Cardiac muscle cell (in vitro differentiated cells and primary cell): ENCODE measurements around the gene EXOC3L2. TPM values are rescaled to one million over a fixed set of nuclear protein-coding genes. Genes with fewer than 3 reads are reported as not detected.

Experiments used
- DNase-seq, 2 donors: peaks; one replicate each; pipeline versions ENCODE4 v3.0.0 to v3.0.0-alpha.2; 2010 to 2017; ENCODE audit warnings: low read depth in 1 of 2, low spot score in 1 of 2
- H3K27ac ChIP-seq: fragments of 200-600 bp; sonication (generic); 2 replicates; pipeline ENCODE4 v1.5.1; 2016
- H3K27me3 ChIP-seq: fragments of 200-600 bp; sonication (generic); 2 replicates; pipeline ENCODE4 v1.6.0; 2016; ENCODE audit warnings: control low read depth
- H3K36me3 ChIP-seq: fragments of 200-600 bp; sonication (generic); 2 replicates; pipeline ENCODE4 v1.5.1; 2016; ENCODE audit warnings: control low read depth
- H3K4me1 ChIP-seq: fragments of 200-600 bp; sonication (generic); 2 replicates; pipeline ENCODE4 v1.8.1; 2017; ENCODE audit warnings: low read depth, mild to moderate bottlenecking, mixed run types
- H3K4me3 ChIP-seq: fragments of 200-600 bp; sonication (generic); 2 replicates; pipeline ENCODE4 v1.5.1; 2016; ENCODE audit warnings: mild to moderate bottlenecking
- H3K9me3 ChIP-seq: fragments of 200-600 bp; sonication (generic); 2 replicates; pipeline ENCODE4 v1.5.1; 2017; ENCODE audit warnings: low read depth, mild to moderate bottlenecking, control low read depth
- CTCF ChIP-seq: IDR thresholded peaks from 2 replicates; pipeline ENCODE4 v1.5.1; 2012; ENCODE audit warnings: low read depth, mild to moderate bottlenecking, low read length
- polyA plus RNA-seq: library from polyadenylated mRNA; unstranded; fragments of >200 nt; fragmentation: Nextera tagmentation; extraction: Ambion mirVana; gene quantifications from 2 replicates; pipeline ENCODE4 v1.2.1, GENCODE V29; 2016
- total RNA-seq: library from RNA; depleted of rRNA; stranded (reverse); fragments of >200 nt; gene quantifications from 2 replicates; pipeline ENCODE4 v1.2.3, GENCODE V29; 2016

The EXOC3L2 gene
- total and polyA plus RNA-seq, 2 experiments from 2014 or later, result 1.5 to 2.2 TPM

GRCh38 chr19:45166723-45167252 lies 78.4 kb downstream of the EXOC3L2 start:
- H3K4me3 ChIP-seq, result no peak overlapping the region
- H3K27me3 ChIP-seq, result no peaks in the 10 kb centered on the region
- no peaks in the 10 kb centered on the region for H3K9me3 ChIP-seq
- H3K27ac ChIP-seq, result no peak overlapping the region
- no peak for DNase-seq
- H3K4me1 ChIP-seq, result peaks cover 6% of the 10 kb centered on the region
- no peak for TF ChIP-seq CTCF
- no peaks in the 10 kb centered on the region for H3K36me3 ChIP-seq

GRCh38 chr19:45164577-45165335 lies 80.5 kb downstream of the EXOC3L2 start:
- no peaks in the 10 kb centered on the region for H3K9me3 ChIP-seq
- no peak overlapping the region for H3K4me3 ChIP-seq
- H3K4me1 ChIP-seq, result no peaks in the 10 kb centered on the region
- H3K36me3 ChIP-seq, result no peaks in the 10 kb centered on the region
- H3K27me3 ChIP-seq, result no peaks in the 10 kb centered on the region
- DNase-seq, result peak; percentile 48 to 89
- TF ChIP-seq CTCF, result no peak
- H3K27ac ChIP-seq, result no peak overlapping the region

GRCh38 chr19:45163751-45164460 lies 81.3 kb downstream of the EXOC3L2 start:
- TF ChIP-seq CTCF, result no peak
- H3K4me1 ChIP-seq, result no peaks in the 10 kb centered on the region
- no peak overlapping the region for H3K27ac ChIP-seq
- no peak for DNase-seq
- no peaks in the 10 kb centered on the region for H3K36me3 ChIP-seq
- H3K9me3 ChIP-seq, result no peaks in the 10 kb centered on the region
- H3K4me3 ChIP-seq, result no peak overlapping the region
- no peaks in the 10 kb centered on the region for H3K27me3 ChIP-seq

GRCh38 chr19:45163156-45163555 lies 82.1 kb downstream of the EXOC3L2 start:
- H3K36me3 ChIP-seq, result no peaks in the 10 kb centered on the region
- H3K4me1 ChIP-seq, result no peaks in the 10 kb centered on the region
- H3K27ac ChIP-seq, result no peak overlapping the region
- H3K4me3 ChIP-seq, result no peak overlapping the region
- no peaks in the 10 kb centered on the region for H3K27me3 ChIP-seq
- no peak for DNase-seq
- no peak for TF ChIP-seq CTCF
- no peaks in the 10 kb centered on the region for H3K9me3 ChIP-seq

GRCh38 chr19:45162608-45163143 lies 82.5 kb downstream of the EXOC3L2 start:
- Histone ChIP-seq H3K4me3 (no peak overlapping the region), H3K27ac (no peak overlapping the region), H3K36me3 (no peaks in the 10 kb centered on the region), H3K9me3 (no peaks in the 10 kb centered on the region), H3K27me3 (no peaks in the 10 kb centered on the region), H3K4me1 (no peaks in the 10 kb centered on the region)
- TF ChIP-seq CTCF, result no peak
- no peak for DNase-seq

Other genes starting within 250 kb of the EXOC3L2 start
- 3.1 TPM in 2 replicates for gene RELB, start 243.9 kb downstream of the EXOC3L2 start, total RNA-seq
- gene RELB, start 243.9 kb downstream of the EXOC3L2 start, polyA plus RNA-seq, result 1.3 and 2.3 TPM in 2 replicates
- 45.5 and 149 TPM in 2 replicates for gene CLASRP, start 206.4 kb downstream of the EXOC3L2 start, total RNA-seq
- gene CLASRP, start 206.4 kb downstream of the EXOC3L2 start, polyA plus RNA-seq, result 35.5 and 41.7 TPM in 2 replicates
- 0.85 and 3.4 TPM in 2 replicates for gene ZNF296, start 168.9 kb downstream of the EXOC3L2 start, total RNA-seq
- gene ZNF296, start 168.9 kb downstream of the EXOC3L2 start, polyA plus RNA-seq, result 1.6 and 3.5 TPM in 2 replicates
- gene GEMIN7, start 166.1 kb downstream of the EXOC3L2 start, total RNA-seq, result 30.3 and 64.2 TPM in 2 replicates
- 77.9 and 81.3 TPM in 2 replicates for gene GEMIN7, start 166.1 kb downstream of the EXOC3L2 start, polyA plus RNA-seq
- gene PPP1R37, start 152.2 kb downstream of the EXOC3L2 start, total RNA-seq, result 51.8 and 64.9 TPM in 2 replicates
- gene PPP1R37, start 152.2 kb downstream of the EXOC3L2 start, polyA plus RNA-seq, result 11.8 and 12.4 TPM in 2 replicates
- gene NKPD1, start 84.4 kb downstream of the EXOC3L2 start, total RNA-seq, result 1.1 and 3.3 TPM in 2 replicates
- 1.0 and 2.9 TPM in 2 replicates for gene NKPD1, start 84.4 kb downstream of the EXOC3L2 start, polyA plus RNA-seq
- gene TRAPPC6A, start 67.2 kb downstream of the EXOC3L2 start, total RNA-seq, result 67.4 and 123 TPM in 2 replicates
- 155 and 227 TPM in 2 replicates for gene TRAPPC6A, start 67.2 kb downstream of the EXOC3L2 start, polyA plus RNA-seq
- gene BLOC1S3, start 66.6 kb downstream of the EXOC3L2 start, total RNA-seq, result 4.8 and 6.5 TPM in 2 replicates
- 8.2 and 9.6 TPM in 2 replicates for gene BLOC1S3, start 66.6 kb downstream of the EXOC3L2 start, polyA plus RNA-seq
- gene MARK4, start 5.9 kb upstream of the EXOC3L2 start, total RNA-seq, result 65.3 and 135 TPM in 2 replicates
- 21.0 and 42.0 TPM in 2 replicates for gene MARK4, start 5.9 kb upstream of the EXOC3L2 start, polyA plus RNA-seq
- 406 and 481 TPM in 2 replicates for gene CKM, start 77.5 kb upstream of the EXOC3L2 start, total RNA-seq
- 441 and 529 TPM in 2 replicates for gene CKM, start 77.5 kb upstream of the EXOC3L2 start, polyA plus RNA-seq
- 2.4 and 4.0 TPM in 2 replicates for gene KLC3, start 95.3 kb upstream of the EXOC3L2 start, total RNA-seq
- 1.8 and 3.7 TPM in 2 replicates for gene KLC3, start 95.3 kb upstream of the EXOC3L2 start, polyA plus RNA-seq
- 45.4 and 69.1 TPM in 2 replicates for gene ERCC2, start 125.2 kb upstream of the EXOC3L2 start, total RNA-seq
- gene ERCC2, start 125.2 kb upstream of the EXOC3L2 start, polyA plus RNA-seq, result 19.2 and 28.2 TPM in 2 replicates
- gene PPP1R13L, start 159.7 kb upstream of the EXOC3L2 start, total RNA-seq, result 49.7 and 118 TPM in 2 replicates
- 39.5 and 54.1 TPM in 2 replicates for gene PPP1R13L, start 159.7 kb upstream of the EXOC3L2 start, polyA plus RNA-seq
- gene POLR1G, start 161.2 kb upstream of the EXOC3L2 start, total RNA-seq, result 6.5 and 17.8 TPM in 2 replicates
- 6.0 and 6.6 TPM in 2 replicates for gene POLR1G, start 161.2 kb upstream of the EXOC3L2 start, polyA plus RNA-seq
- 120 and 164 TPM in 2 replicates for gene ERCC1, start 178.5 kb upstream of the EXOC3L2 start, total RNA-seq
- 138 and 169 TPM in 2 replicates for gene ERCC1, start 178.5 kb upstream of the EXOC3L2 start, polyA plus RNA-seq
- 0.88 and 4.5 TPM in 2 replicates for gene FOSB, start 222.6 kb upstream of the EXOC3L2 start, total RNA-seq
- gene FOSB, start 222.6 kb upstream of the EXOC3L2 start, polyA plus RNA-seq, result 1.7 and 3.0 TPM in 2 replicates